Tibial artery (tissue), 4 donors: ENCODE data around the gene KCNN3.

ENCODE experiments used
- DNase-seq, 2 donors: peaks; one replicate each; pipeline ENCODE4 v3.0.0-alpha.2; 2019
- H3K27ac ChIP-seq, 2 donors: fragments of 200-600 bp; sonication (generic) in 1 of 2; 1 replicate in 1 of 2; 2 replicates in 1 of 2; pipeline ENCODE4 v1.5.1; 2018 to 2019; ENCODE audit warnings: mild to moderate bottlenecking in 1 of 2
- H3K27me3 ChIP-seq, 2 donors: fragments of 200-600 bp; sonication (generic) in 1 of 2; one replicate each; pipeline versions ENCODE4 v1.5.1 to v1.6.0; 2016 to 2019
- H3K36me3 ChIP-seq, 3 donors: fragments of 200-600 bp; sonication (generic) in 2 of 3; one replicate each; pipeline ENCODE4 v1.5.1; 2016 to 2019; ENCODE audit warnings: mild to moderate bottlenecking in 2 of 3
- H3K4me1 ChIP-seq, 4 donors: fragments of 200-600 bp; sonication (generic) in 2 of 4; 1 replicate in 3 of 4; 2 replicates in 1 of 4; pipeline ENCODE4 v1.5.1; 2016 to 2019
- H3K4me3 ChIP-seq, 2 donors: fragments of 200-600 bp; sonication (generic) in 1 of 2; 1 replicate in 1 of 2; 2 replicates in 1 of 2; pipeline ENCODE4 v1.5.1; 2018 to 2019; ENCODE audit warnings: mild to moderate bottlenecking in 2 of 2
- H3K9me3 ChIP-seq, 3 donors: fragments of 200-600 bp; sonication (generic) in 1 of 3; one replicate each; pipeline ENCODE4 v1.5.1; 2016 to 2019
- intact Hi-C: fragments of 100-400 bp; cut with DNase I; formaldehyde crosslinking; loops from one replicate; pipeline ENCODE4 v1.15.0; 2023; ENCODE audit warnings: low total_unique reads
- TF ChIP-seq, protein P1 (sequence below), 2 experiments: fragments of 200-600 bp in 1 of 2; fragments of 450-650 bp in 1 of 2; IDR thresholded peaks; one replicate each; pipeline ENCODE4 v1.5.1; 2017 to 2019; ENCODE audit warnings: antibody characterized with exemption in 2 of 2, mild to moderate bottlenecking in 1 of 2, moderate library complexity in 1 of 2

KCNN3 gene

GRCh38 chr1:154871374-154871773, 1.3 kb upstream of the KCNN3 start:
- no peak for DNase-seq
- Histone ChIP-seq H3K4me1 (peaks cover 0 to 36% (median 26%) of the 10 kb centered on the region in 4 donors), H3K27me3 (peaks cover 0 to 46% of the 10 kb centered on the region in 2 donors), H3K36me3 (no peaks in the 10 kb centered on the region), H3K27ac (no peak overlapping the region), H3K4me3 (no peak overlapping the region), H3K9me3 (no peaks in the 10 kb centered on the region)
- intact Hi-C loops, result no loop called here
- TF ChIP-seq, protein P1, sequence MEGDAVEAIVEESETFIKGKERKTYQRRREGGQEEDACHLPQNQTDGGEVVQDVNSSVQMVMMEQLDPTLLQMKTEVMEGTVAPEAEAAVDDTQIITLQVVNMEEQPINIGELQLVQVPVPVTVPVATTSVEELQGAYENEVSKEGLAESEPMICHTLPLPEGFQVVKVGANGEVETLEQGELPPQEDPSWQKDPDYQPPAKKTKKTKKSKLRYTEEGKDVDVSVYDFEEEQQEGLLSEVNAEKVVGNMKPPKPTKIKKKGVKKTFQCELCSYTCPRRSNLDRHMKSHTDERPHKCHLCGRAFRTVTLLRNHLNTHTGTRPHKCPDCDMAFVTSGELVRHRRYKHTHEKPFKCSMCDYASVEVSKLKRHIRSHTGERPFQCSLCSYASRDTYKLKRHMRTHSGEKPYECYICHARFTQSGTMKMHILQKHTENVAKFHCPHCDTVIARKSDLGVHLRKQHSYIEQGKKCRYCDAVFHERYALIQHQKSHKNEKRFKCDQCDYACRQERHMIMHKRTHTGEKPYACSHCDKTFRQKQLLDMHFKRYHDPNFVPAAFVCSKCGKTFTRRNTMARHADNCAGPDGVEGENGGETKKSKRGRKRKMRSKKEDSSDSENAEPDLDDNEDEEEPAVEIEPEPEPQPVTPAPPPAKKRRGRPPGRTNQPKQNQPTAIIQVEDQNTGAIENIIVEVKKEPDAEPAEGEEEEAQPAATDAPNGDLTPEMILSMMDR (IDR thresholded peaks at IDR 0.05), result no peak

- intact Hi-C loops, result no loop called here
- Histone ChIP-seq H3K9me3 (no peaks in the 10 kb centered on the region), H3K4me3 (peak overlapping the region in 1 of 2 donors; percentile 42), H3K36me3 (no peaks in the 10 kb centered on the region), H3K27ac (no peak overlapping the region), H3K4me1 (peaks cover 0 to 36% (median 26%) of the 10 kb centered on the region in 4 donors), H3K27me3 (peaks cover 0 to 46% of the 10 kb centered on the region in 2 donors)
- TF ChIP-seq, protein P1 (IDR thresholded peaks at IDR 0.05), result no peak
- DNase-seq, result no peak
Observed at GRCh38 chr1:154870734-154871133, 653 bp upstream of the KCNN3 start.

- Histone ChIP-seq H3K36me3 (no peaks in the 10 kb centered on the region), H3K27ac (no peak overlapping the region), H3K27me3 (peaks cover 0 to 50% of the 10 kb centered on the region in 2 donors), H3K9me3 (no peaks in the 10 kb centered on the region), H3K4me3 (peak overlapping the region; percentile 35 to 42), H3K4me1 (peaks cover 0 to 36% (median 26%) of the 10 kb centered on the region in 4 donors)
- peak in 1 of 2 donors; percentile 74 for DNase-seq
- intact Hi-C loops, result no loop called here
- TF ChIP-seq, protein P1 (IDR thresholded peaks at IDR 0.05), result no peak
Observed at GRCh38 chr1:154869351-154870114, 548 bp downstream of the KCNN3 start.

GRCh38 chr1:154867841-154868605, 2.1 kb downstream of the KCNN3 start:
- Histone ChIP-seq H3K27ac (no peak overlapping the region), H3K4me3 (peak overlapping the region in 1 of 2 donors; percentile 42), H3K27me3 (peaks cover 0 to 46% of the 10 kb centered on the region in 2 donors), H3K36me3 (no peaks in the 10 kb centered on the region), H3K9me3 (no peaks in the 10 kb centered on the region), H3K4me1 (peaks cover 0 to 36% (median 26%) of the 10 kb centered on the region in 4 donors)
- intact Hi-C loops, result no loop called here
- no peak for DNase-seq
- TF ChIP-seq, protein P1 (IDR thresholded peaks at IDR 0.05), result no peak

DNA sequence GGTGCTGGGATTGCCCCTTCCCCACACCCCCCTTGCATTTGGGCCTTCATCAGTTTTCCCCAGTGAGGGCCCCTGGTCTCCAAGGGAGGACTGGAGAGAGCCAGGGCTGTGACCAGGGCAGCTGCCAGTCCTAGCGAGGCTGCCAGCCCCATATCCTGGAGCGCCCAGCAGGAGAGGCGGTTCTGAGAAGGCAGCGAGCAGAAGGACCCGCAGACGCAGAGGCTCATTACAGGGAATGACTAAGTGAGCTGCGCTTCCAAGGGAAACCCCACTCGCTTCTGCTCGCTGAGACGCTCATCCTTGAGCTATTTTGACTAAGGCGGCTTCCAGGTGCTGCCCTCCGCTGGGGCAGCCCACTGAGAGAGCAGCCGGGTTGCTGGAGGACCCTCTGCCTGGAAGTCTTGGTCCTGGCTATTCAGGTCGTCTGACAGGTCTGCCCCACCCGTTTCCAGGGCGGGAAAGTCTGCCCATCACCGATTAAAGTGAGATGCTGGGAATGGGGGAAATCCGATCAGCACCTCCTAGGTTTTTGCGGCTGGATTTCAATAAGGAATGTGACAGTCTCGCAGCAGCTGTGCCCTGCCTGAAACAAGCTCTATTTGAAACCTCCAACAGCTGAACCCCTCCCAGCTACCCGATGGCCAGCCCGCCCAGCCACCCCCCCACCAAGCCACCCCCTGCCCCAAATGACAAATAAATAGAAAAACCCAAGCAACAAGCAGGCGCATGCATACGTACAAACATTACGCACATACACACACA, 2.8 kb downstream of the KCNN3 start:
- intact Hi-C loops, result no loop called here
- DNase-seq, result no peak
- H3K36me3 ChIP-seq, result no peaks in the 10 kb centered on the region
- H3K4me3 ChIP-seq, result no peak overlapping the region
- H3K27me3 ChIP-seq, result peaks cover 0 to 47% of the 10 kb centered on the region in 2 donors
- H3K4me1 ChIP-seq, result peaks cover 0 to 36% (median 26%) of the 10 kb centered on the region in 4 donors
- H3K27ac ChIP-seq, result no peak overlapping the region
- TF ChIP-seq, protein P1 (IDR thresholded peaks at IDR 0.05), result no peak
- H3K9me3 ChIP-seq, result no peaks in the 10 kb centered on the region
